B cell (primary cell): ENCODE measurements around the gene THADA. TPM values are rescaled to one million over a fixed set of nuclear protein-coding genes. Genes with fewer than 3 reads are reported as not detected.

Experiments used
- ATAC-seq: fragments of 200-7000 bp; cut with Tn5 transposase; one replicate; pipeline ENCODE4 v1.10.0; 2021; ENCODE audit warnings: low read depth, mild to moderate bottlenecking, moderate number of reproducible peaks, moderate library complexity
- CTCF ChIA-PET: fragments of 350-600 bp; sonication (Branson Sonifier 250); formaldehyde crosslinking; loops from one replicate; lab custom pipeline; 2021; ENCODE audit warnings: antibody characterized with exemption, inconsistent platforms; lab: Charles Lee
- POLR2A ChIA-PET: fragments of 350-600 bp; sonication (Branson Sonifier 250); formaldehyde crosslinking; loops from one replicate; lab custom pipeline; 2021; ENCODE audit warnings: antibody characterized with exemption; lab: Charles Lee
- DNase-seq: peaks from one replicate; pipeline ENCODE4 v3.0.0; 2013
- H2AFZ ChIP-seq: 2 replicates; pipeline ENCODE4 v1.6.1; 2012; ENCODE audit warnings: mild to moderate bottlenecking, low read depth, low read length; ENCODE audit not compliant: insufficient read depth, poor library complexity, severe bottlenecking
- H3K27ac ChIP-seq, 2 donors: 1 replicate in 1 of 2; 2 replicates in 1 of 2; pipeline ENCODE4 v1.5.1; 2012 to 2013; ENCODE audit warnings: low read length in 2 of 2, mild to moderate bottlenecking in 2 of 2, moderate library complexity in 1 of 2
- H3K27me3 ChIP-seq, 4 experiments: fragments of 200-600 bp in 1 of 4; sonication (generic) in 1 of 4; replicated peaks in 1 of 4; 1 replicate in 2 of 4; 2 replicates in 2 of 4; pipeline versions ENCODE4 v1.6.1 to v1.7.0; 2013 to 2016; ENCODE audit warnings: low read length in 3 of 4, mild to moderate bottlenecking in 2 of 4, mixed read lengths in 1 of 4, moderate library complexity in 1 of 4; ENCODE audit not compliant: insufficient read depth in 4 of 4, control insufficient read depth in 3 of 4; ENCODE audit errors: control extremely low read depth in 1 of 4
- H3K36me3 ChIP-seq, 2 experiments: replicated peaks in 1 of 2; 1 replicate in 1 of 2; 2 replicates in 1 of 2; pipeline versions ENCODE4 v1.6.1 to v1.7.1; 2013; ENCODE audit warnings: low read length in 1 of 2; ENCODE audit not compliant: insufficient read depth in 2 of 2, control insufficient read depth in 1 of 2; ENCODE audit errors: control extremely low read depth in 1 of 2, extremely low read depth in 1 of 2
- H3K4me1 ChIP-seq, 2 donors: fragments of 200-600 bp in 1 of 2; sonication (generic) in 1 of 2; 1 replicate in 1 of 2; 2 replicates in 1 of 2; pipeline versions ENCODE4 v1.5.1 to v1.6.1; 2013 to 2017; ENCODE audit warnings: low read length in 2 of 2; ENCODE audit not compliant: control insufficient read depth in 2 of 2, insufficient read depth in 2 of 2
- H3K4me2 ChIP-seq: replicated peaks from 2 replicates; pipeline ENCODE3; 2012; ENCODE audit warnings: mild to moderate bottlenecking, low read depth, low read length; ENCODE audit not compliant: poor library complexity, severe bottlenecking
- H3K4me3 ChIP-seq, 5 experiments: fragments of 200-600 bp in 1 of 5; sonication (generic) in 1 of 5; 1 replicate in 3 of 5; 2 replicates in 2 of 5; pipeline versions ENCODE4 v1.5.1 to v1.7.0; 2011 to 2016; ENCODE audit warnings: low read length in 4 of 5, mild to moderate bottlenecking in 4 of 5, low read depth in 2 of 5, control low read depth in 1 of 5, moderate library complexity in 1 of 5; ENCODE audit not compliant: insufficient read depth in 1 of 5; ENCODE audit errors: control extremely low read depth in 1 of 5, extremely low read depth in 1 of 5
- H3K79me2 ChIP-seq: fragments of 200-600 bp; sonication (generic); one replicate; pipeline ENCODE4 v1.6.0; 2016; ENCODE audit warnings: low read length; ENCODE audit not compliant: control insufficient read depth, insufficient read depth
- H3K9ac ChIP-seq: fragments of 200-600 bp; sonication (generic); 2 replicates; pipeline ENCODE4 v1.6.1; 2017; ENCODE audit warnings: mild to moderate bottlenecking, low read length, moderate library complexity
- H3K9me3 ChIP-seq, 3 donors: one replicate each; pipeline versions ENCODE4 v1.6.1 to v1.7.1; 2013; ENCODE audit warnings: low read length in 2 of 3; ENCODE audit not compliant: control insufficient read depth in 2 of 3, insufficient read depth in 1 of 3; ENCODE audit errors: control extremely low read depth in 1 of 3
- H4K20me1 ChIP-seq: 2 replicates; pipeline ENCODE4 v1.6.0; 2012; ENCODE audit warnings: mild to moderate bottlenecking, low read length; ENCODE audit not compliant: insufficient read depth, control insufficient read depth, poor library complexity, severe bottlenecking
- H3K27ac Mint-ChIP-seq: one replicate; pipeline ENCODE4 v1.8.0; 2021; ENCODE audit warnings: mixed read lengths
- H3K27me3 Mint-ChIP-seq: one replicate; pipeline ENCODE4 v1.8.0; 2021; ENCODE audit warnings: mixed read lengths
- H3K4me1 Mint-ChIP-seq: one replicate; pipeline ENCODE4 v1.8.0; 2021; ENCODE audit warnings: mixed read lengths
- H3K4me3 Mint-ChIP-seq: one replicate; pipeline ENCODE4 v1.8.0; 2021; ENCODE audit warnings: mixed read lengths
- H3K9me3 Mint-ChIP-seq: one replicate; pipeline ENCODE4 v1.8.0; 2022; ENCODE audit warnings: mixed read lengths; ENCODE audit not compliant: insufficient read depth
- EZH2 ChIP-seq: IDR thresholded peaks from 2 replicates; pipeline ENCODE4 v1.6.1; 2012; ENCODE audit warnings: borderline replicate concordance, low read depth, mild to moderate bottlenecking, moderate library complexity, low read length; ENCODE audit not compliant: insufficient read depth, poor library complexity, severe bottlenecking
- WGBS: methylation state at CpG from one replicate; pipeline ENCODE4 v1.1.5; 2013; ENCODE audit warnings: missing lambda C conversion rate; ENCODE audit not compliant: insufficient coverage; 5-methylcytosine and 5-hydroxymethylcytosine counted together
- intact Hi-C: fragments of 100-400 bp; cut with micrococcal nuclease; formaldehyde crosslinking; loops from one replicate; pipeline ENCODE4 v1.10.0; 2022
- polyA plus RNA-seq: library from polyadenylated mRNA; depleted of rRNA; stranded (reverse); fragments of >200 nt; gene quantifications from 2 replicates; pipeline ENCODE4 v1.2.3, GENCODE V29; 2012
- total RNA-seq, 2 donors: library from RNA; stranded (reverse); fragments of 120-200 nt in 1 of 2; gene quantifications; 1 replicate in 1 of 2; 2 replicates in 1 of 2; pipeline versions ENCODE4 v1.2.3 to v1.2.4, GENCODE V29; 2013 to 2022
- TF ChIP-seq, protein P1 (sequence below): fragments of 200-600 bp; IDR thresholded peaks from one replicate; pipeline ENCODE4 v1.8.0; 2022; ENCODE audit warnings: antibody characterized with exemption, mild to moderate bottlenecking

Gene THADA
- total and polyA plus RNA-seq, 2 donors (not counting 1 experiment from before 2014, with no cell fraction given) = 17.6 to 48.5 TPM

DNA sequence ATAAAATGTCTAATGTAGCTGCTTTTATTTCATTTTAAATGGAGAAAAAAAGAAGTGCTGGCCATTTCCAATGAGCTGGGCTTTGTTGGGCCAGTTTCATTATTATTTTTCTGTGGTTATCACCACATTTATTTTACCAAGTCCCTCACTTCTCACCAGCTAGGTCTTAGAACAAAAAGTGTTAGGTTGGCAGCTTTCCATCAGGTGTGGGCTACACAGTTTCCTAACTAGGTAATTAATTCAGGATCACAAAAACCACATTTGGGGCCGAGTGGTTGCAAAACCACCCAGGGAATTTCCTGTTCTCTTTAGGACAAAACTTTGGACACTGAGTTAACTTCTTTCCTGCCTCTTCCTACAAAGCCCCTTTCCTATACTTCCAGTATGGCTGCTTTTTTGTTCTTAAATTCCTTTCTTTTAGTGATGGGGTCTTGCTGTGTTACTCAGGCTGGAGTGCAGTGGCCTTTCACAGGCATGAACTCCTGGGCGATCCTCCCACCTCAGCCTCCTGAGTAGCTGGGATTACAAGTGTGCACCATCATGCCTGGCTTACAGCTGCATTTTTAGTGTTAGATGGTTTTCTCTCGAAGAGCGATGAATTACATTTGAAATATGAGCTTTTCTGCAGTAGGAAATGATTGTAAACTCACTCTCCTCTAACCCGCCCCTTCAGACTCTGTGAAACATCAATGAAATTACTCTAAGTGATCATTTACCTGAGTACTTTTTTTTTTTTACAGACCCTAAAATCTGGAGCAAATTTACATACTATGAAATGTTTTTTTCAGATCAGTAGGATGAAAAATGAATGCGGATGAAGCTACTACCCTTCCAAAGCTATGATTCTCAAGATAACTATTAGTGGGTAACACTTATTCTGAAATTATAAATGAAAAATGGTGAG lies 366.8 kb downstream of the THADA start:
- H3K27me3 Mint-ChIP-seq = no peaks in the 10 kb centered on the region
- H3K9me3 Mint-ChIP-seq = no peaks in the 10 kb centered on the region
- Histone ChIP-seq H3K79me2 (peaks cover 51% of the 10 kb centered on the region), H3K36me3 (peaks cover 0 to 23% of the 10 kb centered on the region in 2 experiments), H3K27me3 (no peaks in the 10 kb centered on the region), H3K9me3 (no peaks in the 10 kb centered on the region), H4K20me1 (peaks cover 20% of the 10 kb centered on the region), H2AFZ (no peak overlapping the region), H3K4me3 (peak overlapping the region in 1 of 5 experiments; percentile 92), H3K27ac (peak overlapping the region; percentile 87 to 90), H3K9ac (no peak overlapping the region), H3K4me2 (peak overlapping the region; percentile 85), H3K4me1 (peaks cover 34 to 60% of the 10 kb centered on the region in 2 donors)
- ChIA-PET CTCF (interaction anchor here (0.5 to 21.8 kb wide), 54 partner anchors 10 to 437 kb away, joined by 3 to 650 read pairs (median 4); partner anchors contain the start of gene HAAO), POLR2A (interaction anchor here (0.5 to 13.4 kb wide), 13 partner anchors 8 to 285 kb away, joined by 3 to 561 read pairs (median 7); no protein-coding TSS in a partner anchor)
- WGBS = 32% methylated on average over 2 of the region's 6 CpGs
- peaks cover 52% of the 10 kb centered on the region for H3K4me1 Mint-ChIP-seq
- peak overlapping the region; percentile 98 for H3K4me3 Mint-ChIP-seq
- TF ChIP-seq EZH2 = no peak
- TF ChIP-seq, protein P1, sequence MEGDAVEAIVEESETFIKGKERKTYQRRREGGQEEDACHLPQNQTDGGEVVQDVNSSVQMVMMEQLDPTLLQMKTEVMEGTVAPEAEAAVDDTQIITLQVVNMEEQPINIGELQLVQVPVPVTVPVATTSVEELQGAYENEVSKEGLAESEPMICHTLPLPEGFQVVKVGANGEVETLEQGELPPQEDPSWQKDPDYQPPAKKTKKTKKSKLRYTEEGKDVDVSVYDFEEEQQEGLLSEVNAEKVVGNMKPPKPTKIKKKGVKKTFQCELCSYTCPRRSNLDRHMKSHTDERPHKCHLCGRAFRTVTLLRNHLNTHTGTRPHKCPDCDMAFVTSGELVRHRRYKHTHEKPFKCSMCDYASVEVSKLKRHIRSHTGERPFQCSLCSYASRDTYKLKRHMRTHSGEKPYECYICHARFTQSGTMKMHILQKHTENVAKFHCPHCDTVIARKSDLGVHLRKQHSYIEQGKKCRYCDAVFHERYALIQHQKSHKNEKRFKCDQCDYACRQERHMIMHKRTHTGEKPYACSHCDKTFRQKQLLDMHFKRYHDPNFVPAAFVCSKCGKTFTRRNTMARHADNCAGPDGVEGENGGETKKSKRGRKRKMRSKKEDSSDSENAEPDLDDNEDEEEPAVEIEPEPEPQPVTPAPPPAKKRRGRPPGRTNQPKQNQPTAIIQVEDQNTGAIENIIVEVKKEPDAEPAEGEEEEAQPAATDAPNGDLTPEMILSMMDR = no peak
- DNase-seq (peak; percentile 32), ATAC-seq (no peak)
- intact Hi-C loops = loop anchor here (1.0 to 5.0 kb wide), 8 partner anchors 123 to 417 kb away; no protein-coding TSS in a partner anchor
- H3K27ac Mint-ChIP-seq = peak overlapping the region; percentile 97
